DND-41 (cell line): Measurements from ENCODE around the gene RUBCNL.

Experiments
- EZH2 ChIP-seq: IDR thresholded peaks from 3 replicates; pipeline ENCODE4 v1.6.1; 2012; ENCODE audit warnings: borderline replicate concordance, low read depth, mild to moderate bottlenecking, moderate library complexity, low read length, inconsistent platforms; ENCODE audit not compliant: severe bottlenecking
- TF ChIP-seq, protein P1 (sequence below): IDR thresholded peaks from 2 replicates; pipeline ENCODE4 v1.5.1; 2012; ENCODE audit warnings: borderline replicate concordance, low read length, moderate library complexity, mild to moderate bottlenecking; ENCODE audit not compliant: poor library complexity, severe bottlenecking; ENCODE audit errors: extremely low read depth

DNA sequence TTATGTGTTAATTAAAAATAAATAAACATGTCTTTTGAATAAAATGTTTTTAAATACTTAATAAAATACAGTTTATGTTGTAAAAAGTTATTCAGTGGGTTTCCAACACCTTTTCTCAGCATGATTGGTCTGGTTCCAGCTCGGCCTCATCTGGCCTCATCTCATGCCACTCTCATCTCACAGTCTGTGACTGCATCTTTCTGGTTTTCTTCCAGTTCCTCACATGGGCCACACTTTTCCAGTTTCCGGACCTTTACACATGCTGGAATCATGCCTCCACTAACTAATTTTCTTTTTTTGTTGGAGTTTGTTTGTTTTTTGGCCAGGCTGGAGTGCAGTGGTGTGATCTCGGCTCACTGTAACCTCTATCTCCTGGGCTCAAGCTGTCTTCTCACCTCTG, 82.5 kb downstream of the RUBCNL start:
- TF ChIP-seq, protein P1, sequence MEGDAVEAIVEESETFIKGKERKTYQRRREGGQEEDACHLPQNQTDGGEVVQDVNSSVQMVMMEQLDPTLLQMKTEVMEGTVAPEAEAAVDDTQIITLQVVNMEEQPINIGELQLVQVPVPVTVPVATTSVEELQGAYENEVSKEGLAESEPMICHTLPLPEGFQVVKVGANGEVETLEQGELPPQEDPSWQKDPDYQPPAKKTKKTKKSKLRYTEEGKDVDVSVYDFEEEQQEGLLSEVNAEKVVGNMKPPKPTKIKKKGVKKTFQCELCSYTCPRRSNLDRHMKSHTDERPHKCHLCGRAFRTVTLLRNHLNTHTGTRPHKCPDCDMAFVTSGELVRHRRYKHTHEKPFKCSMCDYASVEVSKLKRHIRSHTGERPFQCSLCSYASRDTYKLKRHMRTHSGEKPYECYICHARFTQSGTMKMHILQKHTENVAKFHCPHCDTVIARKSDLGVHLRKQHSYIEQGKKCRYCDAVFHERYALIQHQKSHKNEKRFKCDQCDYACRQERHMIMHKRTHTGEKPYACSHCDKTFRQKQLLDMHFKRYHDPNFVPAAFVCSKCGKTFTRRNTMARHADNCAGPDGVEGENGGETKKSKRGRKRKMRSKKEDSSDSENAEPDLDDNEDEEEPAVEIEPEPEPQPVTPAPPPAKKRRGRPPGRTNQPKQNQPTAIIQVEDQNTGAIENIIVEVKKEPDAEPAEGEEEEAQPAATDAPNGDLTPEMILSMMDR, result no peak
- TF ChIP-seq EZH2, result no peak
